Gastroesophageal sphincter (tissue), 4 donors: ENCODE data around the gene TCEANC2. TPM values are rescaled to one million over a fixed set of nuclear protein-coding genes. Genes with fewer than 3 reads are reported as not detected.

ENCODE experiments used
- ATAC-seq: fragments of 150-250 bp; one replicate; pipeline ENCODE4 v1.9.1; 2016; ENCODE audit warnings: mild to moderate bottlenecking, moderate library complexity
- H3K27ac ChIP-seq, 4 donors: fragments of 200-600 bp; sonication (generic) in 3 of 4; 1 replicate in 3 of 4; 2 replicates in 1 of 4; pipeline ENCODE4 v1.5.1; 2016 to 2019
- H3K27me3 ChIP-seq: fragments of 200-600 bp; sonication (generic); one replicate; pipeline ENCODE4 v1.5.1; 2019
- H3K36me3 ChIP-seq, 2 donors: fragments of 200-600 bp; sonication (generic); one replicate each; pipeline ENCODE4 v1.5.1; 2019; ENCODE audit warnings: control low read depth in 1 of 2
- H3K4me1 ChIP-seq, 3 donors: fragments of 200-600 bp; sonication (generic); 1 replicate in 2 of 3; 2 replicates in 1 of 3; pipeline ENCODE4 v1.5.1; 2016 to 2019; ENCODE audit warnings: control low read depth in 2 of 3
- H3K4me3 ChIP-seq, 2 donors: fragments of 200-600 bp; sonication (generic); one replicate each; pipeline ENCODE4 v1.5.1; 2019; ENCODE audit warnings: mild to moderate bottlenecking in 1 of 2, moderate library complexity in 1 of 2
- H3K9me3 ChIP-seq, 3 donors: fragments of 200-600 bp; sonication (generic); one replicate each; pipeline ENCODE4 v1.5.1; 2017 to 2019; ENCODE audit warnings: control low read depth in 2 of 3
- EP300 ChIP-seq: sonication (generic); formaldehyde crosslinking; IDR thresholded peaks from one replicate; pipeline ENCODE4 v1.6.1; 2017; ENCODE audit warnings: antibody characterized with exemption, mild to moderate bottlenecking
- POLR2A ChIP-seq, 2 donors: fragments of 450-650 bp; IDR thresholded peaks; one replicate each; pipeline ENCODE4 v1.6.1; 2017; ENCODE audit warnings: antibody characterized with exemption in 2 of 2, mild to moderate bottlenecking in 2 of 2, moderate library complexity in 1 of 2
- POLR2AphosphoS5 ChIP-seq: sonication (generic); formaldehyde crosslinking; IDR thresholded peaks from one replicate; pipeline ENCODE4 v1.6.1; 2017; ENCODE audit warnings: antibody characterized with exemption
- WGBS, 2 donors: methylation state at CpG; one replicate each; pipeline ENCODE4 v1.1.5; 2018; ENCODE audit warnings: low coverage in 1 of 2; 5-methylcytosine and 5-hydroxymethylcytosine counted together
- small RNA-seq, 4 donors: library from RNA; depleted of rRNA; stranded (forward); fragments of <200 nt; gene quantifications; one replicate each; pipeline ENCODE3, GENCODE V24; 2016
- total RNA-seq, 4 donors: library from RNA; depleted of rRNA; stranded (reverse); fragments of >200 nt; gene quantifications; one replicate each; pipeline ENCODE4 v1.1.0, GENCODE V29; 2016
- TF ChIP-seq, protein P1 (sequence below), 4 experiments: fragments of 200-600 bp in 2 of 4; fragments of 450-650 bp in 2 of 4; sonication (generic) in 1 of 4; IDR thresholded peaks; one replicate each; pipeline ENCODE4 v1.5.1; 2017 to 2019; ENCODE audit warnings: antibody characterized with exemption in 4 of 4, mild to moderate bottlenecking in 2 of 4, moderate library complexity in 2 of 4

The TCEANC2 gene
- total RNA-seq, 4 donors from 2014 or later, result 3.6 to 10.2 (median 9.1) TPM

DNA sequence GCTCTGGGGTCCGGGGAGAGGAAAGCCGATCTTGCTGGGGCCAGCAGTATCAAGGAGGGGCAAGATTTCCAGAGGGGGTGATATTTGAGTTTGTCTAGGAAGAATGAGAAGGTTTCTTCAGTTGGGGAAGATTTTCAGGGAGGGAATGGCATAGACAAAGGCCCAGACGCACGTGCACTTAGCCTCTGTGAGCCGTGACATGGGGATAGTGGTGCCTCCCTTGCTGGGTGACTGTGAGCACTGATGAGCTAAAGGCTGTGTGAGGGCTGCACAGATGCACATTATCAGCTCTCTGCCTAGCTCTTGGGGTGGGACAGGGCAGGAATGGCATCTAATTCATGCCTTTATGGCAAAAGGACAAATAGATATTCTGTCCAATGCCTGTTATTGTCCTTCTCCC lies 97.6 kb downstream of the TCEANC2 start:
- Histone ChIP-seq H3K4me3 (no peak overlapping the region), H3K9me3 (no peaks in the 10 kb centered on the region), H3K27me3 (no peaks in the 10 kb centered on the region), H3K4me1 (peaks cover 0 to 9% (median 0%) of the 10 kb centered on the region in 3 donors), H3K27ac (no peak overlapping the region), H3K36me3 (no peaks in the 10 kb centered on the region)
- no peak for ATAC-seq
- WGBS, 2 donors, result 78 to 89% methylated on average over 5 of the region's 5 CpGs
- TF ChIP-seq POLR2AphosphoS5, result no peak
- no peak for TF ChIP-seq POLR2A (IDR thresholded peaks at IDR 0.05)
- no peak for TF ChIP-seq EP300
- TF ChIP-seq, protein P1, sequence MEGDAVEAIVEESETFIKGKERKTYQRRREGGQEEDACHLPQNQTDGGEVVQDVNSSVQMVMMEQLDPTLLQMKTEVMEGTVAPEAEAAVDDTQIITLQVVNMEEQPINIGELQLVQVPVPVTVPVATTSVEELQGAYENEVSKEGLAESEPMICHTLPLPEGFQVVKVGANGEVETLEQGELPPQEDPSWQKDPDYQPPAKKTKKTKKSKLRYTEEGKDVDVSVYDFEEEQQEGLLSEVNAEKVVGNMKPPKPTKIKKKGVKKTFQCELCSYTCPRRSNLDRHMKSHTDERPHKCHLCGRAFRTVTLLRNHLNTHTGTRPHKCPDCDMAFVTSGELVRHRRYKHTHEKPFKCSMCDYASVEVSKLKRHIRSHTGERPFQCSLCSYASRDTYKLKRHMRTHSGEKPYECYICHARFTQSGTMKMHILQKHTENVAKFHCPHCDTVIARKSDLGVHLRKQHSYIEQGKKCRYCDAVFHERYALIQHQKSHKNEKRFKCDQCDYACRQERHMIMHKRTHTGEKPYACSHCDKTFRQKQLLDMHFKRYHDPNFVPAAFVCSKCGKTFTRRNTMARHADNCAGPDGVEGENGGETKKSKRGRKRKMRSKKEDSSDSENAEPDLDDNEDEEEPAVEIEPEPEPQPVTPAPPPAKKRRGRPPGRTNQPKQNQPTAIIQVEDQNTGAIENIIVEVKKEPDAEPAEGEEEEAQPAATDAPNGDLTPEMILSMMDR (IDR thresholded peaks at IDR 0.05), result no peak

- no peak for ATAC-seq
- Histone ChIP-seq H3K4me1 (peaks cover 0 to 9% (median 0%) of the 10 kb centered on the region in 3 donors), H3K27me3 (no peaks in the 10 kb centered on the region), H3K4me3 (no peak within 1 kb of the TSS), H3K27ac (peak within 1 kb of the TSS in 1 of 4 donors; percentile 2), H3K36me3 (no peaks in the 10 kb centered on the region), H3K9me3 (no peaks in the 10 kb centered on the region)
- WGBS, 2 donors, result 63 to 100% methylated on average over 1 to 2 of the region's 5 CpGs
- no peak for TF ChIP-seq POLR2AphosphoS5
- no peak for TF ChIP-seq EP300
- TF ChIP-seq, protein P1 (IDR thresholded peaks at IDR 0.05), result no peak
- no peak for TF ChIP-seq POLR2A (IDR thresholded peaks at IDR 0.05)
Observed at GRCh38 chr1:54152696-54153095, 99.3 kb downstream of the TCEANC2 start, which contains the start of gene CDCP2. TSS of gene CDCP2 (minus strand) at chr1:54153000. CDS start at chr1:54152922, 78 bp downstream.

DNA sequence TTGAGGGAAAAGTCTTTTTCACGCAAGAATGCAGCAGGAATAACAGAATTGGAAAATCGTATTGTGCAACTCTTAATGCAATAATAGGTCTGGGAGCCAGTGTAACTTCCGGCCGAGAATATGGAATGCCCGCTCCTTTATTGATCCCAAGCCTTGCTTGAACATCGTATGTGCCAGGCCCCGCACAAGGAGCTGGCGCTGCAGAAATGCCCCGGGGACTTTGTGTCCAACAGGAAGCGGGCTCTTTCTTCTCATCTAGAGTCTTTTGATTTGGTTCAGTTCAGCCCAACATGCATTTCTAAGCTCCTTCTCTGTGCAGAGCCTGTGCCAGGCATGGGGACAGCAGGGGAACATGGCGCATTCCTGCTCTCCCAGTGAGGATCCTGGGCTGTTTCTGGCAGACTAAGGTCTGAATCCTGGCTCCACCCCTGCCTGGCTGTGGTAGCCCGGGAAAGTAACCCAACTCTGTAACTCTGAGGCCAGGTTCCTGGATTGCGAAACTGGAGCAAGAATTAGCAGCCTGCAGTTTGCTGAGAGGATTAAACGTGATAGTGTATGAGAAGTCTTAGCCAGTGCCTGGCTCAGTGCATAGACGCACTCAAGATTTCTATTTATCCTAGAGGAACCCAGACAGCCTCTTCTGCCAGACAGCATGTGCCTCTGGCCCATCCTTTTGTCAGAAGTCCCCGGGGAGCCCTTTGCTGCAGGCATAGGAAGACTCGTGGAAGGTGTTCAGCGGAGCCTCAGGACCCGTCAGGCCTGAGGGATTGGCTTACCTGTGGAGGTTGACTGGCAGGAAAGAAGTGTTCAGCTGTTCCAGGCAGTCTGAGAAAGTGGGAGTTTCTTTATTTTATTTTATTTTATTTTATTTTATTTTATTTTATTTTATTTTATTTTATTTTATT lies 100.4 kb downstream of the TCEANC2 start:
- H3K4me3 ChIP-seq, result no peak overlapping the region
- peak overlapping the region in 1 of 4 donors; percentile 2 for H3K27ac ChIP-seq
- 60 to 63% methylated on average over 10 to 14 of the region's 19 CpGs for WGBS, 2 donors
- peak; percentile 90 for ATAC-seq
- H3K9me3 ChIP-seq, result no peaks in the 10 kb centered on the region
- H3K27me3 ChIP-seq, result no peaks in the 10 kb centered on the region
- H3K4me1 ChIP-seq, result peaks cover 0 to 9% (median 0%) of the 10 kb centered on the region in 3 donors
- TF ChIP-seq POLR2AphosphoS5 (no peak), EP300 (no peak), POLR2A (IDR thresholded peaks at IDR 0.05) (no peak)
- TF ChIP-seq, protein P1 (IDR thresholded peaks at IDR 0.05), result no peak
- H3K36me3 ChIP-seq, result no peaks in the 10 kb centered on the region

Small RNAs within 50 kb of the gene (small RNA-seq; reads per million reads assigned to genes)
- 0 reads per million in 4 donors for gene AL353898.1
- gene AL353898.2, result 0 reads per million in 4 donors

Other genes starting within 250 kb of the TCEANC2 start
- gene NDC1, start 215.3 kb upstream of the TCEANC2 start, total RNA-seq, result 10 to 100 TPM in 1 of 4 donors, 1 to 10 TPM in 3; 6.7 to 10.3 (median 7.1) TPM
- 10 to 100 TPM; 14.1 to 27.1 (median 17.6) TPM for gene YIPF1, start 163.8 kb upstream of the TCEANC2 start, total RNA-seq
- gene DIO1, start 159.4 kb upstream of the TCEANC2 start, total RNA-seq, result not detected
- 10 to 100 TPM; 17.7 to 27.1 (median 21.3) TPM for gene IFT25, start 107.9 kb upstream of the TCEANC2 start, total RNA-seq
- 10 to 100 TPM; 19.6 to 31.4 (median 23.9) TPM for gene LRRC42, start 107.3 kb upstream of the TCEANC2 start, total RNA-seq
- not detected for gene LDLRAD1, start 35.4 kb upstream of the TCEANC2 start, total RNA-seq
- gene TMEM59, start 404 bp upstream of the TCEANC2 start, total RNA-seq, result 100 to 1,000 TPM; 238 to 466 (median 352) TPM
- gene CDCP2, start 99.4 kb downstream of the TCEANC2 start, total RNA-seq, result under 1 TPM in 2 of 4 donors, not detected in 2; 0.13 to 0.23 TPM
- 1 to 10 TPM; 2.2 to 4.1 (median 3.0) TPM for gene CYB5RL, start 146.4 kb downstream of the TCEANC2 start, total RNA-seq
- gene MRPL37, start 146.6 kb downstream of the TCEANC2 start, total RNA-seq, result 10 to 100 TPM; 37.3 to 64.5 (median 52.0) TPM